Aorta (tissue), 5 donors: ENCODE measurements around the gene SHISA6. TPM values are rescaled to one million over a fixed set of nuclear protein-coding genes. Genes with fewer than 3 reads are reported as not detected.

Experiments used
- ATAC-seq: fragments of 200-7000 bp; cut with Tn5 transposase; one replicate; pipeline ENCODE4 v1.9.1; 2022; ENCODE audit warnings: moderate library complexity; ENCODE audit not compliant: low FRiP score
- DNase-seq, 2 donors: peaks; one replicate each; pipeline ENCODE4 v3.0.0-alpha.2; 2020
- H3K27ac ChIP-seq, 2 donors: one replicate each; pipeline ENCODE4 v1.5.1; 2013; ENCODE audit warnings: low read length in 2 of 2, mild to moderate bottlenecking in 2 of 2, moderate library complexity in 2 of 2, control low read depth in 1 of 2, inconsistent platforms in 1 of 2, low read depth in 1 of 2
- H3K27me3 ChIP-seq, 2 donors: one replicate each; pipeline ENCODE4 v1.6.1; 2013; ENCODE audit warnings: control low read depth in 1 of 2, low read length in 1 of 2, mild to moderate bottlenecking in 1 of 2, moderate library complexity in 1 of 2; ENCODE audit not compliant: insufficient read depth in 2 of 2, control insufficient read depth in 1 of 2
- H3K36me3 ChIP-seq, 2 donors: one replicate each; pipeline ENCODE4 v1.6.1; 2013; ENCODE audit warnings: control low read depth in 1 of 2, low read length in 1 of 2, mild to moderate bottlenecking in 1 of 2; ENCODE audit not compliant: insufficient read depth in 2 of 2, control insufficient read depth in 1 of 2
- H3K4me1 ChIP-seq, 2 donors: one replicate each; pipeline ENCODE4 v1.6.1; 2013; ENCODE audit warnings: low read length in 2 of 2, control low read depth in 1 of 2, mild to moderate bottlenecking in 1 of 2, moderate library complexity in 1 of 2; ENCODE audit not compliant: insufficient read depth in 2 of 2, control insufficient read depth in 1 of 2
- H3K4me3 ChIP-seq, 2 donors: one replicate each; pipeline ENCODE4 v1.5.1; 2013; ENCODE audit warnings: low read length in 2 of 2, control low read depth in 1 of 2, mild to moderate bottlenecking in 1 of 2
- H3K9me3 ChIP-seq: one replicate; pipeline ENCODE4 v1.6.1; 2013; ENCODE audit warnings: mild to moderate bottlenecking, low read length; ENCODE audit not compliant: control insufficient read depth
- WGBS, 2 donors: extraction: QIAGEN DNeasy Blood & Tissue Kit; methylation state at CpG; one replicate each; pipeline ENCODE4 v1.1.7; 2013; 5-methylcytosine and 5-hydroxymethylcytosine counted together
- intact Hi-C, 2 donors: fragments of 100-400 bp; cut with DNase I; formaldehyde crosslinking; loops; one replicate each; pipeline versions ENCODE4 v1.14.2 to v1.15.0; 2022
- polyA plus RNA-seq, 2 donors: library from polyadenylated mRNA; stranded (reverse); fragments of 200-250 nt; gene quantifications; one replicate each; pipeline ENCODE4 v1.2.3, GENCODE V29; 2013
- total RNA-seq, 2 donors: library from RNA; stranded (reverse); fragmentation: NEBNext Ultra II Directional; extraction: Animal tissue kit (Norgen Biotek cat#: 25700); gene quantifications; one replicate each; pipeline ENCODE4 v1.2.1, GENCODE V29; 2021
- donor health status: healthy with polysubstance abuse.
- donor health status: Bipolar disorder and iron deficiency.
- donor health status: DM: no; HTN: no; CAD: no.
- donor health status: DM: no; HTN: no; CAD: no.
- donor health status: DM: yes; HTN: yes; CAD: no.

SHISA6 gene
- total and polyA plus RNA-seq, 4 donors, result 0.13 to 0.48 TPM; not detected in 2

DNA sequence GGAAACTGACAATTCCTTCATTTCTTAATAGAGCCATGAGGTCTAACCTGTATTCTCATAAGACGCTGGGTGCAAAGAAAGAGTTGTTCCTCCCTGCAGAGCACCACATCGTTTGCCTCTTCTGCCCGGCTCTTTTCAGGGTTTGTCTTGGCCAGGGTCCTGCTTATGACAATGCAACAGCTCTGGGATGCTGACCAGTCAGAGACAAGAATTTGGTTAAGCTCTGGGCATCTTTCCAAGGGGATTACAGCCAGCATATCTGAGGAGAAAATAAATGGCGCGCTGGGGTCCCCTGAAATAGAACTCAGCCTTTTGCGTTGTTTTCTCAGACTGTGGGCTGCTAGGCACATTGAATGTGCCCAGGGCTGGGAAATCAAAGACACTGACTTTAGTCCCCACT lies 128.6 kb downstream of the SHISA6 start:
- no peaks in the 10 kb centered on the region for H3K27me3 ChIP-seq
- DNase-seq, result no peak
- no peaks in the 10 kb centered on the region for H3K36me3 ChIP-seq
- no peaks in the 10 kb centered on the region for H3K4me1 ChIP-seq
- intact Hi-C loops, result no loop called here
- H3K4me3 ChIP-seq, result no peak overlapping the region
- WGBS, 2 donors, result 6 to 17% methylated on average over 6 of the region's 6 CpGs
- no peaks in the 10 kb centered on the region for H3K9me3 ChIP-seq
- H3K27ac ChIP-seq, result no peak overlapping the region
- ATAC-seq, result no peak

DNA sequence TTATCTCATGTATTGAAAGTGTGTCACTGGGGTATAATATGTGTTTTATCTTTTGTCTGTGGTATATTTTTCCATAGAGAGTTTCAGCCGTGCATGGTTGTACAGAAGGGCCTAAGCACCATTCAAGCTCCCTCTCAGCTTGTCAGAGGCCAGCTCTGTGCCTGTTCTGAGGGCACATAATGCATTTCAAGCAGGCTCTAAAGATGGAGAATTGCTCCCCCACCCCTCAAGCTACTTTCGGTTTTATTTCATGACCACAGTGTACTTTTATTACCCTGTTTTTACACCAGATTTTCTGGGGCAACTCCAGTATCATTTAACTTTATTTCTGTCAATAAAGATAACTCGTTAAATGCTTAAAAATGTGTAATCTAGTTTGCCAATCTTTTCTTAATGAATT lies 131.7 kb downstream of the SHISA6 start:
- Histone ChIP-seq H3K4me3 (no peak overlapping the region), H3K27ac (no peak overlapping the region), H3K36me3 (no peaks in the 10 kb centered on the region), H3K27me3 (no peaks in the 10 kb centered on the region), H3K9me3 (no peaks in the 10 kb centered on the region), H3K4me1 (no peaks in the 10 kb centered on the region)
- WGBS, 2 donors, result 50 to 59% methylated on average over 3 of the region's 3 CpGs
- DNase-seq (no peak), ATAC-seq (no peak)
- intact Hi-C loops, result no loop called here

DNA sequence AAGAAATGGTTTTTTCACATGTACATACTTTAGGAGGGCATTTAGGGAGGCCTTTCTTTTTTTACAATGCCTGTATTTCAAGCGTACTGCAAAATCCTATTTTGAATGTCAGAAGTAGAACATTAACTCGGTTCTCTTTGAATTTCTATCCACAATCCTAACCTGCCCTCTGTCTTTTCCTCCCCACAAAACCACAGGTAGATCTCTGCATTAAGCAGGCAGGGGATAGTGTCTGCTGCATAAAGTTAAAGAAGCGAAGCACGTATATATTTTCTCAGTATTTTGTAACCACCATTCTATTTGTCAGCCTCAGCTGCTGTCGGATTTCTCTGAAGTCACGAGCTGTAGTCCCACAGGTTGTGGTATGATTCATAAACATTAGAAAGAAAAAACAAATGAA lies 137.5 kb downstream of the SHISA6 start:
- no peak for ATAC-seq
- WGBS, 2 donors, result 71 to 77% methylated on average over 6 of the region's 6 CpGs
- no peak for DNase-seq

DNA sequence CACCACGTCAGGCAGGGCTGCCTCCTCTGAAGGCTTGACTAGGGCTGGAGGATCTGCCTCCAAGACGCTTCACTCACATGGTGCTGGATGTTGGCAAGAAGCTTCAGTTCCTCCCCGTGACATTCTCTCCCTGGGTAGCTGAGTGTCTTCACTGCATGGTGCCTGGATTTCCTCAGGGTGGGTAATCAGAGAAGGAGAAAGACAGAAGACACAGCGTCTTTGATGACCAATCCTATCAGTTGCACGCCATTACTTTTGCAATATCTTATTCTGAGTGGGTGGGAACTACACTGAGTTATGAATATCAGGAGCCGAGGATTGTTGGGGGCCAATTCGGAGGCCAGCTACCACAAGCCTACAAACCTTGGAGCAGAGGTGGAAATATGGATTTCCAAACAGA lies 139.7 kb downstream of the SHISA6 start:
- WGBS, 2 donors, result 73 to 75% methylated on average over 7 of the region's 7 CpGs
- H3K27me3 ChIP-seq, result no peaks in the 10 kb centered on the region
- H3K4me3 ChIP-seq, result no peak overlapping the region
- no peaks in the 10 kb centered on the region for H3K9me3 ChIP-seq
- H3K4me1 ChIP-seq, result no peaks in the 10 kb centered on the region
- H3K27ac ChIP-seq, result no peak overlapping the region
- intact Hi-C loops, result no loop called here
- ATAC-seq, result no peak
- no peak for DNase-seq
- H3K36me3 ChIP-seq, result no peaks in the 10 kb centered on the region

More for the DNA sequence above, 137.5 kb downstream of the SHISA6 start:
- Histone ChIP-seq H3K27ac (no peak overlapping the region), H3K27me3 (no peaks in the 10 kb centered on the region), H3K36me3 (no peaks in the 10 kb centered on the region), H3K9me3 (no peaks in the 10 kb centered on the region), H3K4me3 (no peak overlapping the region), H3K4me1 (no peaks in the 10 kb centered on the region)
- intact Hi-C loops, result no loop called here

DNA sequence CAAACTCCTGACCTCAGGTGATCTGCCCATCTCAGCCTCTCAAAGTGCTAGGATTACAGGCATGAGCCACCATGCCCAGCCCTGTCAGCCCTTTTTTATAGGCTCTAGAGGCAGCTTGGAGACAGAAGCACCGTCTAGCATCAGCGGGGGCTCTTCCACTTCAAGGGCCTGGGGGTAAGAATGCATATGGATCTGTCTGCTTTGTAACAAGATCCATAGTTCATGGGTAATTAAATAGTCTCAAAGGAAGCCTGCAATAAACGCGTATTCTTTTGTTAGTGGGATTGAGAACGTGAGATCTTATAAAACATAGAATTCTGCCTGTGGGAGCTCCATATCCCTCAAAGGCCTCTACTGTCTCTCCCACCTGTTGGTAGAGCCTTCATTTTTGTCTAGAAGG lies 142.1 kb downstream of the SHISA6 start:
- DNase-seq (no peak), ATAC-seq (no peak)
- WGBS, 2 donors, result 74 to 80% methylated on average over 5 of the region's 5 CpGs
- no peaks in the 10 kb centered on the region for H3K36me3 ChIP-seq
- H3K4me1 ChIP-seq, result no peaks in the 10 kb centered on the region
- H3K27me3 ChIP-seq, result no peaks in the 10 kb centered on the region
- intact Hi-C loops, result no loop called here
- no peaks in the 10 kb centered on the region for H3K9me3 ChIP-seq
- H3K27ac ChIP-seq, result no peak overlapping the region
- no peak overlapping the region for H3K4me3 ChIP-seq

DNA sequence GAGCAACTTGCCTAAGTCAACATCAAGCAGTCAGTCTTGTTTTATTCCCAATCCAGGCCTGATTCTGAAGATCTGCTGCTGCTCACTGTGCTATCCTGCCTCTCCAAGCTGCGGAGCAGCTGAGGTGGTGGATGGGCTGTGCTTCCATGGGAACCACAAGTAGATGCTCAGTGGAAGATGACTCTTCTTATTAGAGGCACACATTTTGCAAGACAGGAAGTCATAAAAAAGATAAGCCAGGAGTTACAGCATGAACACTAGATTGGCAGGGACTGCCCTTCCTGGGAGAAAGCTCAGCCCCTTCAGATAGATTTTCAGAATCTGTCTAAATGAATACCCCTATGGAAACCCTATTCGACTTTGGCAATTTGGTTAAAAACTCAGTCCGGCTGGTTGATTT lies 143.1 kb downstream of the SHISA6 start:
- no peaks in the 10 kb centered on the region for H3K9me3 ChIP-seq
- no peaks in the 10 kb centered on the region for H3K4me1 ChIP-seq
- ATAC-seq (no peak), DNase-seq (no peak)
- H3K27ac ChIP-seq, result no peak overlapping the region
- 88 to 89% methylated on average over 3 of the region's 3 CpGs for WGBS, 2 donors
- no peaks in the 10 kb centered on the region for H3K27me3 ChIP-seq
- H3K36me3 ChIP-seq, result no peaks in the 10 kb centered on the region
- intact Hi-C loops, result no loop called here
- no peak overlapping the region for H3K4me3 ChIP-seq

DNA sequence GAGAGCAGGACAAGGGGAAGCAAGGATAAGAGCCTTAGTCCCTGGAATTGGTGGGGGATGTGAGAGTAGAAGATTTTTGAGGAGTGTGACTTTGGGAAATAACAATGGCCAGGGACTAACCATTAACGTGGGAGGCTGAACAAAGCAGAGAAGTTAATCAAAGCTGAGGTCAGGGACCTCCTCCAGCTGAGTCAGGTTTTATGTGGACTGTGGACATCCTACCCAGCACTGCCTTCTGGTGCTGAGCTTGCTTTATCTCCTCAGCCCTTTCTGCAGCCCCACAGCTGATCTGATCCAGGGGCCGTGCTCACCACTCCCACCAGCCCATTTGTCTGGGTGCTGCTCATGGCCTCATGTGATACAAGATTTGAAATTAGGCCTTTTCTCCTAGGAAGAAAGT lies 146.6 kb downstream of the SHISA6 start:
- peaks cover 1% of the 10 kb centered on the region for H3K9me3 ChIP-seq
- H3K4me1 ChIP-seq, result no peaks in the 10 kb centered on the region
- no peak for ATAC-seq
- H3K36me3 ChIP-seq, result no peaks in the 10 kb centered on the region
- no peaks in the 10 kb centered on the region for H3K27me3 ChIP-seq
- intact Hi-C loops, result no loop called here
- H3K4me3 ChIP-seq, result no peak overlapping the region
- 36 to 52% methylated on average over 2 of the region's 2 CpGs for WGBS, 2 donors
- no peak for DNase-seq
- no peak overlapping the region for H3K27ac ChIP-seq

DNA sequence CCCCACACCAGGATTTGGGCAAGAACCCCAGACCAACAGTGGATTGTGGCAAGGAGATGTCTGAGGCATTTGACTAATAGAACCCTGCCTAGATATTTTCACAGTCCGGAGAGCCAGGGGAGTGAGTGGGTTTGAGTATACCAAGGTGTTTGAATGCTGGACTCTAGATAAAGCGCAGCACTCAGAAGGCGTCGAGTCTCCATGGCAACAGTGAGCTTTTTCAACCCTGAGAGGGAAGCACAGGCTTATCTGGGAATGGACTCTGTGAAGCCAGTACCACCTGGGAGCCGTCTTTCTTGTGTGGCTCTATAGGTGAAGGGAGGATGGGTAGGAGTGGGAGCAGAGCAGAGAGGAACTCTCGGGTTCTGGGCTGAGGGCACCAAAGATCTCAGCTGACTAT lies 147.0 kb downstream of the SHISA6 start:
- DNase-seq, result no peak
- H3K4me3 ChIP-seq, result no peak overlapping the region
- H3K27ac ChIP-seq, result no peak overlapping the region
- no peak for ATAC-seq
- no peaks in the 10 kb centered on the region for H3K27me3 ChIP-seq
- H3K9me3 ChIP-seq, result peaks cover 1% of the 10 kb centered on the region
- intact Hi-C loops, result no loop called here
- no peaks in the 10 kb centered on the region for H3K36me3 ChIP-seq
- 60 to 64% methylated on average over 6 of the region's 6 CpGs for WGBS, 2 donors
- H3K4me1 ChIP-seq, result no peaks in the 10 kb centered on the region

DNA sequence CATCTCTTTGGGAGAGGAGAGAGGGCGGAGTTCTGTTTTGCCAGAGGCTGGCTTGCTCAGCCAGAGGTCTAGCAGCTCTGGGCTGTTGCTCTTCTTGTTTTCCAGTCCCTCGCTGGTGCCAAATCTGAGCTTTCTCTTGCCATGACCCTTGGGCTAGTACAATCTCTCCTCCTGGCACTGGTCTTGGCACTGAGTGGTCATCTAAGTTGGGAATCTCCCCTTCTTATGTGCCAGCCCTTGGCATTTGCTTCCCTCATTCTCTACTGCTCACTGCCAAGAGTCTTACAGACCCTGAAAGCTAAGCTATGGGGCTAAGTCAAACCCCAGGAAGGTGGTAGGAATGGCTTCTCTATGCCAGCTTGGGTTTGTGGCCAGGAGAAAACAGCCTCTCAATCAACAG lies 148.6 kb downstream of the SHISA6 start:
- 66 to 83% methylated on average over 2 of the region's 2 CpGs for WGBS, 2 donors
- no peak for ATAC-seq
- intact Hi-C loops, result no loop called here

More for the DNA sequence above, 148.6 kb downstream of the SHISA6 start:
- Histone ChIP-seq H3K27me3 (no peaks in the 10 kb centered on the region), H3K27ac (no peak overlapping the region), H3K9me3 (peaks cover 1% of the 10 kb centered on the region), H3K4me1 (no peaks in the 10 kb centered on the region), H3K4me3 (no peak overlapping the region), H3K36me3 (no peaks in the 10 kb centered on the region)
- no peak for DNase-seq
